ENCODE results near the gene FAM169A.

DNA sequence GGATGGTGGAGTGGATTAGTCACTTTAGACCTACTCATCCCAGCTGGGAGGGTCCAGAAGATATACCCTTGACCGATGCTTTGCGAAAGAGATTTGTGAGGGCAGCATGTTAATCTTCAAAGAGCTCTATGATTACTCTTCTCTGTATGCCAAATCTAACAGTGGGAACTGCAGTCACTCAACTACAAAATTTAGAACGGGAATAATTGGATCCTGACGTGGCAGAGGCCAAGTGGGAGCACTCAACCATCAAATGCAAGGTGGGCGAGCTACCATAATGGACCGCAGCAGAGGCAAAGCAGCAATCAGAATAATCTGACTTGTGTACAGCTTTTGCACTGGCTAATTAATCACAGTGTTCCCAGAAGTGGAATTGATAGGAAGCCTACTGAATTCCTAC lies 78.8 kb downstream of the FAM169A start:
- TF ChIP-seq, protein P1, sequence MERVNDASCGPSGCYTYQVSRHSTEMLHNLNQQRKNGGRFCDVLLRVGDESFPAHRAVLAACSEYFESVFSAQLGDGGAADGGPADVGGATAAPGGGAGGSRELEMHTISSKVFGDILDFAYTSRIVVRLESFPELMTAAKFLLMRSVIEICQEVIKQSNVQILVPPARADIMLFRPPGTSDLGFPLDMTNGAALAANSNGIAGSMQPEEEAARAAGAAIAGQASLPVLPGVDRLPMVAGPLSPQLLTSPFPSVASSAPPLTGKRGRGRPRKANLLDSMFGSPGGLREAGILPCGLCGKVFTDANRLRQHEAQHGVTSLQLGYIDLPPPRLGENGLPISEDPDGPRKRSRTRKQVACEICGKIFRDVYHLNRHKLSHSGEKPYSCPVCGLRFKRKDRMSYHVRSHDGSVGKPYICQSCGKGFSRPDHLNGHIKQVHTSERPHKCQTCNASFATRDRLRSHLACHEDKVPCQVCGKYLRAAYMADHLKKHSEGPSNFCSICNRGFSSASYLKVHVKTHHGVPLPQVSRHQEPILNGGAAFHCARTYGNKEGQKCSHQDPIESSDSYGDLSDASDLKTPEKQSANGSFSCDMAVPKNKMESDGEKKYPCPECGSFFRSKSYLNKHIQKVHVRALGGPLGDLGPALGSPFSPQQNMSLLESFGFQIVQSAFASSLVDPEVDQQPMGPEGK (CRISPR knock-in tag; IDR thresholded peaks at IDR 0.05; ENCODE audit: borderline replicate concordance), result no peak
- TF ChIP-seq ESRRG (CRISPR knock-in tag; IDR thresholded peaks at IDR 0.05) (no peak), RARB (CRISPR knock-in tag; IDR thresholded peaks at IDR 0.05) (no peak)

Data from SK-N-SH treated with all-trans-retinoic acid at 6 μM for 48 hours (cell line).